Measurements from ENCODE around the gene ACSL3. TPM values are rescaled to one million over a fixed set of nuclear protein-coding genes. Genes with fewer than 3 reads are reported as not detected.
"Not testable (repeated sequence)": the region's sequence is repeated elsewhere in the genome, so short reads cannot be mapped to it uniquely, and the experiment has no call there.

Gene ACSL3
- total RNA-seq, 1 donor from 2014 or later: 87.0 TPM

DNA sequence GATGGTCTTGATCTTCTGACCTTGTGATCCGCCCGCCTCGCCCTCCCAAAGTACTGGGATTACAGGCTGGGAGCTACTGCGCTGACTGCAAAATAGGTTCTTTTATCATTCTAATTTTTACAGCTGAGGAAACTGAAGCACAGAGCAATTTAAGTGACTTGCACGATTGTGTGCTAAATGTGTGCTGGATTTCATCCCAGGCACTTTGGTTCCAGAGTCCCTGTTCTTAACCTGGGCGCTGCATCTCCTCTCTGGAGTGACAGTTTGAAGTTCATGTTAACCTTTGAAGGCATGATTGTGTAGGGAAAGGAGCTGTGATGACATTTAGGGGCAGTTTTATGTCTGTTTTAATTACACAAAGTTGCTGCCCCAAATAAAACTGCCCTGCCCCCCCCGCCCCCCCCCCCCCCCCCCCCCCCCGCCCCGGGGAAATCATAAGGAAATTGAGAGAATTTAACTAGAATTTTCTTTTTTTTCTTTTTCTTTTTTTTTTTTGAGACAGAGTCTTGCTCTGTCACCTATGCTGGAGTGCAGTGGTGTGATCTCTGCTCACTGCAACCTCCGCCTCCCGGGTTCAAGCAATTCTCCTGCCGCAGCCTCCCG, 5.6 kb downstream of the ACSL3 start:
- H3K36me3 Mint-ChIP-seq (ENCODE audit: unreplicated experiment): no peaks in the 10 kb centered on the region
- DNase-seq: no peak
- H3K4me3 Mint-ChIP-seq (ENCODE audit: unreplicated experiment): no peak overlapping the region
- H3K9me3 Mint-ChIP-seq (ENCODE audit: unreplicated experiment): peaks cover 4% of the 10 kb centered on the region
- no peak for TF ChIP-seq CTCF (IDR thresholded peaks at IDR 0.05; ENCODE audit: partially characterized antibody, unreplicated experiment)
- H3K27ac Mint-ChIP-seq (ENCODE audit: unreplicated experiment): no peak overlapping the region
- peaks cover 3% of the 10 kb centered on the region for H3K27me3 Mint-ChIP-seq (ENCODE audit: unreplicated experiment)
- H3K4me1 Mint-ChIP-seq (ENCODE audit: low read depth, unreplicated experiment): peaks cover 5% of the 10 kb centered on the region

GRCh38 chr2:222868560-222869251, 7.9 kb downstream of the ACSL3 start:
- DNase-seq; H3K36me3 Mint-ChIP-seq (ENCODE audit: unreplicated experiment); H3K4me1 Mint-ChIP-seq (ENCODE audit: low read depth, unreplicated experiment); H3K4me3 Mint-ChIP-seq (ENCODE audit: unreplicated experiment); H3K9me3 Mint-ChIP-seq (ENCODE audit: unreplicated experiment); H3K27me3 Mint-ChIP-seq (ENCODE audit: unreplicated experiment); H3K27ac Mint-ChIP-seq (ENCODE audit: unreplicated experiment): not testable (repeated sequence)

DNA sequence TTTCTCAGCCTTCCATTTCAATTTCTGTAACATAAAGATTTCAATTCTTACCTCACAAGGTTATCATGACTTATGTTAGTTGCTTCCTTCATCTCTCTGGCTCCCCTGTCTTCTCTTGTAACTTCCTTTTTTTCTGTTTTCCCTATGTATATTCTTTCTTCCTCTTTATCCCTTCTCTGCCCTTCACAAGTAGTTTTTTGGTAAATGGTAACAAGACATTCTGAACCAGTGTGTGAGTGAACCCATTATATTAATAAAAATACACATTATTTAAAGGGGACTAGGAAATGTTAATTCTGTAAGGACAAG, 8.4 kb downstream of the ACSL3 start:
- H3K4me3 Mint-ChIP-seq (ENCODE audit: unreplicated experiment): no peak overlapping the region
- no peaks in the 10 kb centered on the region for H3K36me3 Mint-ChIP-seq (ENCODE audit: unreplicated experiment)
- no peak for TF ChIP-seq CTCF (IDR thresholded peaks at IDR 0.05; ENCODE audit: partially characterized antibody, unreplicated experiment)
- H3K4me1 Mint-ChIP-seq (ENCODE audit: low read depth, unreplicated experiment): peaks cover 5% of the 10 kb centered on the region
- DNase-seq: no peak
- no peak overlapping the region for H3K27ac Mint-ChIP-seq (ENCODE audit: unreplicated experiment)
- no peaks in the 10 kb centered on the region for H3K9me3 Mint-ChIP-seq (ENCODE audit: unreplicated experiment)
- no peaks in the 10 kb centered on the region for H3K27me3 Mint-ChIP-seq (ENCODE audit: unreplicated experiment)

- no peak for TF ChIP-seq CTCF (IDR thresholded peaks at IDR 0.05; ENCODE audit: partially characterized antibody, unreplicated experiment)
- no peak for DNase-seq
- Mint-ChIP-seq H3K4me1 (ENCODE audit: low read depth, unreplicated experiment) (peaks cover 2% of the 10 kb centered on the region), H3K27ac (ENCODE audit: unreplicated experiment) (no peak overlapping the region), H3K4me3 (ENCODE audit: unreplicated experiment) (no peak overlapping the region), H3K9me3 (ENCODE audit: unreplicated experiment) (no peaks in the 10 kb centered on the region), H3K36me3 (ENCODE audit: unreplicated experiment) (no peaks in the 10 kb centered on the region), H3K27me3 (ENCODE audit: unreplicated experiment) (no peaks in the 10 kb centered on the region)
These were observed 10.5 kb downstream of the ACSL3 start for GRCh38 chr2:222871291-222871690.

DNA sequence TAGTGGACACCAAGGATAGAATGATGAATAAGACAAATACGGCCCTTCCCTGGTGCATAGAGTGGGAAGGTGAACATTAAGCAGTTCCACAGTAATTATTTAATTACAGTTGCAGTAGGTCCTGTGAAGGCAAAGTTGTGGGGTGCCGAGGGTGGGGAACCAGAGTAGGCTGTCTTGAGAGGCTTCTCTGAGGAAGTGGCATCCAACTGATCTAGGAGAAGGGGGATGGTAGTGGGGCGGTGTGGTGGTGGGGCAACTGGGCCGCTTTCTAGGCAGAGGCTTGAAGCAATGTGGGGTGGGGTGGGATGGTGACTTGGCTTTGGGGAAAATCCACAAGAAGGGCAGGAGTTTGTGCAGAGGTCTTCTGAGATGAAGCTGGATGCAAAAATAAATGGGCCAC, 11.7 kb downstream of the ACSL3 start:
- Mint-ChIP-seq H3K4me3 (ENCODE audit: unreplicated experiment) (no peak overlapping the region), H3K4me1 (ENCODE audit: low read depth, unreplicated experiment) (peaks cover 12% of the 10 kb centered on the region), H3K36me3 (ENCODE audit: unreplicated experiment) (no peaks in the 10 kb centered on the region), H3K9me3 (ENCODE audit: unreplicated experiment) (no peaks in the 10 kb centered on the region), H3K27ac (ENCODE audit: unreplicated experiment) (no peak overlapping the region), H3K27me3 (ENCODE audit: unreplicated experiment) (no peaks in the 10 kb centered on the region)
- DNase-seq: no peak
- TF ChIP-seq CTCF (IDR thresholded peaks at IDR 0.05; ENCODE audit: partially characterized antibody, unreplicated experiment): no peak

All from glutamatergic neuron (in vitro differentiated cells).